GM12878 (cell line): ENCODE measurements around the gene SMIM1. TPM values are rescaled to one million over a fixed set of nuclear protein-coding genes. Genes with fewer than 3 reads are reported as not detected.

Source experiments
- ATAC-seq: fragments of 200-7000 bp; cut with Tn5 transposase; 3 replicates; pipeline ENCODE4 v1.9.1; 2020; ENCODE audit warnings: mild to moderate bottlenecking, moderate library complexity
- BruUV-seq: library from RNA; stranded (reverse); fragments of 400-500 nt; replicated peaks from 2 replicates; lab custom pipeline; 2021; lab: Mats Ljungman, UMichigan
- CTCF ChIA-PET: fragments of 300-600 bp; sonication (Branson Sonifier 250); formaldehyde crosslinking; extraction: SDS; loops from one replicate; lab custom pipeline; 2021; ENCODE audit warnings: inconsistent platforms; lab: Yijun Ruan, JAX
- POLR2A ChIA-PET: fragments of 350-600 bp; formaldehyde crosslinking; extraction: SDS; loops from one replicate; lab custom pipeline; 2021; ENCODE audit warnings: inconsistent platforms; lab: Charles Lee
- RAD21 ChIA-PET: fragments of 300-600 bp; sonication (Branson Sonifier 250); formaldehyde crosslinking; loops from one replicate; lab custom pipeline; 2023; ENCODE audit warnings: antibody characterized with exemption; ENCODE audit not compliant: unreplicated experiment; lab: Charles Lee
- SMC1A ChIA-PET: fragments of 300-600 bp; sonication (Branson Sonifier 250); formaldehyde crosslinking; loops from one replicate; lab custom pipeline; 2023; ENCODE audit not compliant: unreplicated experiment, uncharacterized antibody; lab: Charles Lee
- DNase-seq: peaks from one replicate; pipeline ENCODE4 v3.0.0-alpha.2; 2011; ENCODE audit warnings: low read depth, low spot score
- FAIRE-seq: peaks from 3 replicates; lab custom pipeline; 2011; peaks lifted over from hg19 to GRCh38; lab: Jason Lieb, UNC
- H2AFZ ChIP-seq: 2 replicates; pipeline ENCODE4 v1.6.0; 2011; ENCODE audit warnings: low read depth, low read length, control low read depth; ENCODE audit not compliant: control insufficient read depth
- H3K27ac ChIP-seq: 2 replicates; pipeline ENCODE4 v1.5.1; 2011; ENCODE audit warnings: control low read depth; ENCODE audit not compliant: control insufficient read depth, insufficient read depth
- H3K27me3 ChIP-seq, 2 experiments: replicated peaks in 1 of 2; 2 replicates each; pipeline versions ENCODE4 v1.6.0 to v1.6.1; 2011; ENCODE audit warnings: low read length in 1 of 2; ENCODE audit not compliant: control insufficient read depth in 2 of 2, insufficient read depth in 2 of 2
- H3K36me3 ChIP-seq, 2 experiments: 2 replicates each; pipeline ENCODE4 v1.5.1; 2011; ENCODE audit warnings: low read length in 1 of 2; ENCODE audit not compliant: control insufficient read depth in 2 of 2, insufficient read depth in 2 of 2
- H3K4me1 ChIP-seq: 2 replicates; pipeline ENCODE4 v1.6.1; 2011; ENCODE audit warnings: mild to moderate bottlenecking, low read length, moderate library complexity, mixed read lengths; ENCODE audit not compliant: control insufficient read depth, insufficient read depth
- H3K4me2 ChIP-seq: 2 replicates; pipeline ENCODE4 v1.6.0; 2011; ENCODE audit warnings: control low read depth; ENCODE audit not compliant: control insufficient read depth, insufficient read depth
- H3K4me3 ChIP-seq: fragments of 200-600 bp; sonication (generic); 2 replicates; pipeline ENCODE4 v1.5.1; 2016
- H3K79me2 ChIP-seq: 2 replicates; pipeline ENCODE4 v1.6.0; 2011; ENCODE audit warnings: low read length; ENCODE audit not compliant: control insufficient read depth, insufficient read depth
- H3K9ac ChIP-seq: 2 replicates; pipeline ENCODE4 v1.8.0; 2011; ENCODE audit warnings: low read length, control low read depth, mixed read lengths; ENCODE audit not compliant: control insufficient read depth, insufficient read depth
- H3K9me3 ChIP-seq: replicated peaks from 3 replicates; pipeline ENCODE4 v1.5.1; 2011; ENCODE audit warnings: mild to moderate bottlenecking, low read length; ENCODE audit not compliant: control insufficient read depth, insufficient read depth
- H4K20me1 ChIP-seq: 2 replicates; pipeline ENCODE4 v1.6.0; 2011; ENCODE audit not compliant: control insufficient read depth, insufficient read depth
- ASH2L ChIP-seq: fragments of 300-600, 200-600 bp; sonication (generic); IDR thresholded peaks from 2 replicates; pipeline ENCODE4 v1.6.1; 2017; ENCODE audit warnings: low read depth, mild to moderate bottlenecking, borderline replicate concordance
- BMI1 ChIP-seq: fragments of 450-650 bp; IDR thresholded peaks from 2 replicates; pipeline ENCODE4 v1.6.1; 2016; ENCODE audit warnings: mild to moderate bottlenecking, moderate library complexity, borderline replicate concordance
- POLR2A ChIP-seq: IDR thresholded peaks from 2 replicates; pipeline ENCODE4 v1.6.1; 2011; ENCODE audit warnings: low read depth, mild to moderate bottlenecking, low read length
- WGBS: methylation state at CpG from one replicate; pipeline ENCODE4 v1.1.6; 2016; ENCODE audit warnings: low lambda C conversion rate; ENCODE audit not compliant: insufficient replicate concordance, insufficient coverage; ENCODE audit errors: missing lambda C conversion rate; 5-methylcytosine and 5-hydroxymethylcytosine counted together
- in situ Hi-C: fragments of 300-500 bp; cut with MboI; formaldehyde crosslinking; loops from 9 replicates; pipeline ENCODE4 v1.14.3; 2018; ENCODE audit warnings: mixed read lengths
- intact Hi-C: fragments of 100-400 bp; cut with micrococcal nuclease; formaldehyde crosslinking; loops from one replicate; pipeline ENCODE4 v1.14.2; 2022; ENCODE audit not compliant: unreplicated experiment
- polyA plus RNA-seq, 11 experiments: library from polyadenylated mRNA; depleted of rRNA in 4 of 11; unstranded in 6 of 11; stranded (reverse) in 5 of 11; fragments of >200 nt; fragmentation: Nextera tagmentation in 4 of 11; fragmentation: Illumina TruSeq in 1 of 11; extraction: Ambion mirVana in 4 of 11; extraction: Trizol in 1 of 11; gene quantifications; 1 replicate in 1 of 11; 2 replicates in 10 of 11; pipeline versions ENCODE4 v1.2.1 to v1.2.3, GENCODE V29; 2011 to 2016; ENCODE audit warnings: inconsistent platforms in 2 of 11, missing spikeins in 2 of 11, low read depth in 1 of 11
- total RNA-seq, 4 experiments: library from RNA; depleted of rRNA in 3 of 4; stranded (reverse); fragments of >200 nt in 3 of 4; fragmentation: Illumina TruSeq in 1 of 4; extraction: Trizol in 1 of 4; gene quantifications; 2 replicates each; pipeline versions ENCODE4 v1.2.1 to v1.2.3, GENCODE V29; 2013 to 2021
- TF ChIP-seq, protein P1 (sequence below): IDR thresholded peaks from 2 replicates; pipeline ENCODE4 v1.6.1; 2011; ENCODE audit warnings: mild to moderate bottlenecking, low read depth, low read length, moderate library complexity; ENCODE audit not compliant: insufficient replicate concordance
- TF ChIP-seq, protein P2 (sequence below): fragments of 450-650 bp; IDR thresholded peaks from 2 replicates; pipeline ENCODE4 v1.6.1; 2016; ENCODE audit warnings: mild to moderate bottlenecking

SMIM1 gene
- total and polyA plus RNA-seq, 10 of the 15 experiments (the other 5 are each of a cell fraction or from before 2014, with no cell fraction given): 0.30 to 0.37 TPM; not detected in 8

DNA sequence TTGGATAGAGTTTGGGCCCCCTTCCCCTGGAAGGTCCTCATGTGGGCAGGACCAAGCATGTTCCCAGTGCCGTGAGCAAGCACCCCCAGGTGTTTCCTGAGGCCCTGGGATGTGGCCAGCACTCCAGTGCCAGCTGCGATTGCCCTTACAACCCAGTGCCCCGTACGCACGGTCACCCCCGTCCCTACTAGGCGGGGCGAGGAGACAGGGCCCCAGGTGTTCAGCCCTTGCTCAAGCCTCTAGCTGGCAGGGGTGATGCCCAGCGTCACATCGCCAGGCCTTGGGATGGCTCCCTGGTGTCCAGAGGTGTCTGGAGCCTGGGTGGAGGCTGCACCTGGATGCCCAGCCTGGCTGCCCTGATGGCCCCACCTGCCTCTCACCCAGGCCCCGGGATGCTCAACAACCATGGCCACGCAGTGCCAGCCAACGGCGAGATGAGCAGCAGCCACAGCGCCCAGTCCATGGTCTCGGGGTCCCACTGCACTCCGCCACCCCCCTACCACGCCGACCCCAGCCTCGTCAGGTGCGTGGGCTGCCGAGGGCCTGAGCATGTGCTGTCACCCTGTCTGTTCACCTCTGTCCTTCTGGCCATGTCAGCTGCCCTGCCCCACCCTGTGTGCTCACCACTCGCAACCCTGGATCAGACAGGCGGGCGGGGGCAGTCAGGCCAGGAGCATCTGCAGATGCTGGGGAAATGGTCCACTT, 41.9 kb upstream of the SMIM1 start:
- SMC1A ChIA-PET: no interaction called here
- ATAC-seq (no peak), DNase-seq (no peak), FAIRE-seq (no peak)
- Histone ChIP-seq H3K36me3 (peaks cover 0 to 35% of the 10 kb centered on the region in 2 experiments; a peak in 2 of 4 replicates), H3K9me3 (no peaks in the 10 kb centered on the region), H3K79me2 (no peaks in the 10 kb centered on the region), H3K4me2 (no peak overlapping the region), H4K20me1 (no peaks in the 10 kb centered on the region), H3K27ac (no peak overlapping the region), H3K4me3 (no peak overlapping the region), H2AFZ (no peak overlapping the region), H3K9ac (no peak overlapping the region), H3K4me1 (no peaks in the 10 kb centered on the region), H3K27me3 (no peaks in the 10 kb centered on the region)
- POLR2A ChIA-PET: no interaction called here
- intact Hi-C loops: no loop called here
- in situ Hi-C loops: no loop called here
- RAD21 ChIA-PET: no interaction called here
- CTCF ChIA-PET: no interaction called here
- TF ChIP-seq ASH2L: no peak
- TF ChIP-seq BMI1: no peak
- TF ChIP-seq, protein P1, sequence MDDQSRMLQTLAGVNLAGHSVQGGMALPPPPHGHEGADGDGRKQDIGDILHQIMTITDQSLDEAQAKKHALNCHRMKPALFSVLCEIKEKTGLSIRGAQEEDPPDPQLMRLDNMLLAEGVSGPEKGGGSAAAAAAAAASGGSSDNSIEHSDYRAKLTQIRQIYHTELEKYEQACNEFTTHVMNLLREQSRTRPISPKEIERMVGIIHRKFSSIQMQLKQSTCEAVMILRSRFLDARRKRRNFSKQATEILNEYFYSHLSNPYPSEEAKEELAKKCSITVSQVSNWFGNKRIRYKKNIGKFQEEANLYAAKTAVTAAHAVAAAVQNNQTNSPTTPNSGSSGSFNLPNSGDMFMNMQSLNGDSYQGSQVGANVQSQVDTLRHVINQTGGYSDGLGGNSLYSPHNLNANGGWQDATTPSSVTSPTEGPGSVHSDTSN: no peak
- TF ChIP-seq POLR2A: peak; percentile 15
- TF ChIP-seq, protein P2, sequence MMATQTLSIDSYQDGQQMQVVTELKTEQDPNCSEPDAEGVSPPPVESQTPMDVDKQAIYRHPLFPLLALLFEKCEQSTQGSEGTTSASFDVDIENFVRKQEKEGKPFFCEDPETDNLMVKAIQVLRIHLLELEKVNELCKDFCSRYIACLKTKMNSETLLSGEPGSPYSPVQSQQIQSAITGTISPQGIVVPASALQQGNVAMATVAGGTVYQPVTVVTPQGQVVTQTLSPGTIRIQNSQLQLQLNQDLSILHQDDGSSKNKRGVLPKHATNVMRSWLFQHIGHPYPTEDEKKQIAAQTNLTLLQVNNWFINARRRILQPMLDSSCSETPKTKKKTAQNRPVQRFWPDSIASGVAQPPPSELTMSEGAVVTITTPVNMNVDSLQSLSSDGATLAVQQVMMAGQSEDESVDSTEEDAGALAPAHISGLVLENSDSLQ: no peak
- WGBS: 79% methylated on average over 24 of the region's 25 CpGs
- BruUV-seq: no TSS peak
